HepG2 (cell line): Measurements from ENCODE around the gene TMEM182. TPM values are rescaled to one million over a fixed set of nuclear protein-coding genes. Genes with fewer than 3 reads are reported as not detected.

Experiments used
- ATAC-seq: fragments of 200-7000 bp; cut with Tn5 transposase; 3 replicates; pipeline ENCODE4 v1.9.1; 2020; ENCODE audit warnings: mild to moderate bottlenecking, moderate library complexity
- BruUV-seq: library from RNA; stranded (reverse); fragments of 400-500 nt; replicated peaks from 2 replicates; lab custom pipeline; 2021; lab: Mats Ljungman, UMichigan
- CTCF ChIA-PET: fragments of 300-600 bp; formaldehyde crosslinking; extraction: SDS; loops from one replicate; lab custom pipeline; 2021; ENCODE audit warnings: low total read pairs, inconsistent platforms, low intra/inter-chr PET ratio; lab: Yijun Ruan, JAX
- POLR2A ChIA-PET: fragments of 350-600 bp; sonication (Branson Sonifier 250); formaldehyde crosslinking; loops from one replicate; lab custom pipeline; 2020; ENCODE audit warnings: antibody characterized with exemption, inconsistent platforms; lab: Yijun Ruan, JAX
- DNase-seq: peaks from one replicate; pipeline ENCODE4 v3.0.0-alpha.2; 2015; ENCODE audit warnings: low spot score
- FAIRE-seq: peaks from 3 replicates; lab custom pipeline; 2011; peaks lifted over from hg19 to GRCh38; lab: Jason Lieb, UNC
- H2AFZ ChIP-seq: one replicate; pipeline ENCODE4 v1.6.1; 2011; ENCODE audit warnings: low read length, inconsistent platforms
- H3K27ac ChIP-seq: fragments of 300-600 bp; 3 replicates; pipeline ENCODE4 v1.8.0; 2011; ENCODE audit warnings: mixed run types, mild to moderate bottlenecking, mixed read lengths, low read length, inconsistent platforms; ENCODE audit not compliant: insufficient read depth; ENCODE audit errors: extremely low read length
- H3K27me3 ChIP-seq, 2 experiments: fragments of 200-600 bp in 1 of 2; 2 replicates in 1 of 2; 3 replicates in 1 of 2; pipeline versions ENCODE4 v1.6.0 to v1.8.0; 2011; ENCODE audit warnings: low read length in 2 of 2, mild to moderate bottlenecking in 2 of 2, moderate library complexity in 2 of 2, inconsistent platforms in 1 of 2; ENCODE audit not compliant: insufficient read depth in 2 of 2, control insufficient read depth in 1 of 2
- H3K36me3 ChIP-seq, 2 experiments: fragments of 200-600 bp in 1 of 2; replicated peaks in 1 of 2; 2 replicates in 1 of 2; 3 replicates in 1 of 2; pipeline versions ENCODE4 v1.5.1 to v1.8.0; 2011; ENCODE audit warnings: low read length in 2 of 2, inconsistent platforms in 1 of 2; ENCODE audit not compliant: insufficient read depth in 2 of 2, control insufficient read depth in 1 of 2
- H3K4me1 ChIP-seq: 2 replicates; pipeline ENCODE4 v1.5.1; 2012; ENCODE audit warnings: low read length, inconsistent platforms; ENCODE audit not compliant: insufficient read depth
- H3K4me2 ChIP-seq: 2 replicates; pipeline ENCODE4 v1.6.0; 2011; ENCODE audit warnings: low read depth, low read length, inconsistent platforms
- H3K4me3 ChIP-seq, 3 experiments: fragments of 200-600 bp in 1 of 3; sonication (generic), shearing (Covaris generic) in 1 of 3; replicated peaks in 1 of 3; 2 replicates each; pipeline ENCODE4 v1.5.1; 2011 to 2016; ENCODE audit warnings: low read length in 3 of 3, inconsistent platforms in 2 of 3, low read depth in 2 of 3, mild to moderate bottlenecking in 2 of 3, control low read depth in 1 of 3, mixed read lengths in 1 of 3; ENCODE audit not compliant: insufficient read depth in 1 of 3
- H3K79me2 ChIP-seq: one replicate; pipeline ENCODE4 v1.6.1; 2011; ENCODE audit warnings: low read length, inconsistent platforms; ENCODE audit not compliant: insufficient read depth
- H3K9ac ChIP-seq: 2 replicates; pipeline ENCODE4 v1.6.0; 2011; ENCODE audit warnings: mild to moderate bottlenecking, low read depth, low read length, inconsistent platforms; ENCODE audit not compliant: insufficient read depth
- H3K9me3 ChIP-seq: 2 replicates; pipeline ENCODE4 v1.5.1; 2012; ENCODE audit warnings: mild to moderate bottlenecking, low read length
- H4K20me1 ChIP-seq: 2 replicates; pipeline ENCODE4 v1.6.0; 2011; ENCODE audit warnings: inconsistent platforms, mild to moderate bottlenecking, low read length, moderate library complexity; ENCODE audit not compliant: insufficient read depth
- CEBPB ChIP-seq: IDR thresholded peaks from 2 replicates; pipeline ENCODE4 v1.6.1; 2011; ENCODE audit warnings: low read depth, low read length, improper control_type of control experiment, borderline replicate concordance
- MED8 ChIP-seq: sonication (generic); formaldehyde crosslinking; IDR thresholded peaks from 2 replicates; pipeline ENCODE4 v1.8.1; 2023; ENCODE audit warnings: mild to moderate bottlenecking, missing genetic modification reagents; ENCODE audit not compliant: insufficient replicate concordance
- RARA ChIP-seq: IDR thresholded peaks from 2 replicates; pipeline ENCODE4 v1.6.1; 2016; ENCODE audit warnings: missing genetic modification reagents, missing compliant biosample characterization
- REPIN1 ChIP-seq: sonication (generic); formaldehyde crosslinking; IDR thresholded peaks from 2 replicates; pipeline ENCODE4 v1.8.0; 2022; ENCODE audit warnings: missing genetic modification reagents, low read depth, mild to moderate bottlenecking, borderline replicate concordance
- YEATS2 ChIP-seq: sonication (generic); formaldehyde crosslinking; IDR thresholded peaks from 2 replicates; pipeline ENCODE4 v1.4.0; 2020; ENCODE audit warnings: missing genetic modification reagents, borderline replicate concordance
- ZEB1 ChIP-seq: IDR thresholded peaks from 2 replicates; pipeline ENCODE4 v1.6.1; 2012; ENCODE audit warnings: mild to moderate bottlenecking, low read depth, inconsistent platforms; ENCODE audit not compliant: insufficient replicate concordance
- ZFY ChIP-seq: sonication (generic); formaldehyde crosslinking; IDR thresholded peaks from 2 replicates; pipeline ENCODE4 v1.4.0; 2020; ENCODE audit warnings: missing genetic modification reagents
- ZNF143 ChIP-seq: sonication (generic); formaldehyde crosslinking; IDR thresholded peaks from 2 replicates; pipeline ENCODE4 v1.4.0; 2020; ENCODE audit warnings: missing genetic modification reagents
- ZNF430 ChIP-seq: sonication (generic); formaldehyde crosslinking; IDR thresholded peaks from 2 replicates; pipeline ENCODE4 v1.9.0; 2021; ENCODE audit warnings: mild to moderate bottlenecking, missing genetic modification reagents
- WGBS: methylation state at CpG from one replicate; pipeline ENCODE4 v1.1.6; 2017; ENCODE audit warnings: low lambda C conversion rate; 5-methylcytosine and 5-hydroxymethylcytosine counted together
- in situ Hi-C: cut with HindIII; loops from 2 replicates; pipeline ENCODE4 v1.10.0; 2017; ENCODE audit warnings: low pct_unique_long_range_greater_than_20kb; ENCODE audit not compliant: extremely low pct_ligation_motif_present
- intact Hi-C: fragments of 100-400 bp; cut with micrococcal nuclease; formaldehyde crosslinking; loops from one replicate; pipeline ENCODE4 v1.10.0; 2022; ENCODE audit not compliant: unreplicated experiment
- polyA plus RNA-seq, 8 experiments: library from polyadenylated mRNA; depleted of rRNA in 3 of 8; stranded (reverse) in 7 of 8; unstranded in 1 of 8; fragments of >200 nt; fragmentation: Illumina TruSeq in 4 of 8; extraction: Trizol in 4 of 8; gene quantifications; 2 replicates each; pipeline versions ENCODE4 v1.2.1 to v1.2.3, GENCODE V29; 2011 to 2016; ENCODE audit warnings: low read depth in 4 of 8, missing spikeins in 1 of 8, mixed read lengths in 1 of 8; ENCODE audit not compliant: insufficient read depth in 1 of 8
- total RNA-seq, 5 experiments: library from RNA; depleted of rRNA; stranded (reverse); fragments of >200 nt; fragmentation: Illumina TruSeq; extraction: Trizol; gene quantifications; 2 replicates each; pipeline ENCODE4 v1.2.3, GENCODE V29; 2016; ENCODE audit warnings: low read depth in 1 of 5
- TF ChIP-seq, protein P1 (sequence below): IDR thresholded peaks from 2 replicates; pipeline ENCODE4 v1.6.1; 2018; ENCODE audit warnings: missing genetic modification reagents
- TF ChIP-seq, protein P2 (sequence below): sonication (generic); formaldehyde crosslinking; IDR thresholded peaks from 2 replicates; pipeline ENCODE4 v1.4.0; 2020; ENCODE audit warnings: mild to moderate bottlenecking, missing genetic modification reagents
- TF ChIP-seq, protein P3 (sequence below): sonication (generic); formaldehyde crosslinking; IDR thresholded peaks from 2 replicates; pipeline ENCODE4 v1.4.0; 2020; ENCODE audit warnings: missing genetic modification reagents, borderline replicate concordance
- TF ChIP-seq, protein P4 (sequence below): sonication (generic); formaldehyde crosslinking; IDR thresholded peaks from 2 replicates; pipeline ENCODE4 v1.8.0; 2022; ENCODE audit warnings: low read depth, missing genetic modification reagents

Gene TMEM182
- total and polyA plus RNA-seq, 2 of the 13 experiments (the other 11 are each of a cell fraction or from before 2014, with no cell fraction given) = 8.7 to 8.9 TPM

DNA sequence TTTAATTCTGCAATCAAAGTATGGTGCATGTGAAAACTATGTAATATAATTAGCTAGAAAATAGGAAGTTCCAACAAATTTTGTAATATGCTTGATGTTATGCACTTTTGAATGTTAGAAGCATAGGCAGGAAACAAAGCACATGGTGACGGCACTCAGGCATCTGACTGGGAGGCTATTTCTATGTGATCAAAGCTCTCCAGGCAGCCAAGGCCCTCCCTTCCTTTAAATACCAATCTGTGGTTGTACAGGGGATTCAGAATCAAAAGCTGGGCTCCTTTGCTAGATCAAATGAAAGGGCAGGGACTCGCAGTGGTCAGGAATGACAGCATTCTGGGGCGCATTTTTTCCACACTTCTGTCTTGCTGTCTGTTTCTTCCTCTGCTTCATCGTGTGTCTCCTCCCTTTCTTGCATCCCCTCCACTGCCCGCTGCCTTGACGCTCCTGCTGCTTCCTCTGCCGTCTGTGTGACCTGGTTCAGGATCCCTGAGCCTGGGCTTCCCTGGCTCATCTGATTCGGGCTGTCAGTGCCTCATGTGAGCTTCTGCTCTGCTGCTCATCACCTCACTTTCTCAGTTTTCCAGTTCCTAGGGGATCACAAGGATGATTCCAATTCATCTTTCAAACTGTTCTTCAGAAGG, 30.9 kb downstream of the TMEM182 start (continued):
- TF ChIP-seq, protein P1, sequence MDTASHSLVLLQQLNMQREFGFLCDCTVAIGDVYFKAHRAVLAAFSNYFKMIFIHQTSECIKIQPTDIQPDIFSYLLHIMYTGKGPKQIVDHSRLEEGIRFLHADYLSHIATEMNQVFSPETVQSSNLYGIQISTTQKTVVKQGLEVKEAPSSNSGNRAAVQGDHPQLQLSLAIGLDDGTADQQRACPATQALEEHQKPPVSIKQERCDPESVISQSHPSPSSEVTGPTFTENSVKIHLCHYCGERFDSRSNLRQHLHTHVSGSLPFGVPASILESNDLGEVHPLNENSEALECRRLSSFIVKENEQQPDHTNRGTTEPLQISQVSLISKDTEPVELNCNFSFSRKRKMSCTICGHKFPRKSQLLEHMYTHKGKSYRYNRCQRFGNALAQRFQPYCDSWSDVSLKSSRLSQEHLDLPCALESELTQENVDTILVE (CRISPR knock-in tag) = no peak
- TF ChIP-seq, protein P2, sequence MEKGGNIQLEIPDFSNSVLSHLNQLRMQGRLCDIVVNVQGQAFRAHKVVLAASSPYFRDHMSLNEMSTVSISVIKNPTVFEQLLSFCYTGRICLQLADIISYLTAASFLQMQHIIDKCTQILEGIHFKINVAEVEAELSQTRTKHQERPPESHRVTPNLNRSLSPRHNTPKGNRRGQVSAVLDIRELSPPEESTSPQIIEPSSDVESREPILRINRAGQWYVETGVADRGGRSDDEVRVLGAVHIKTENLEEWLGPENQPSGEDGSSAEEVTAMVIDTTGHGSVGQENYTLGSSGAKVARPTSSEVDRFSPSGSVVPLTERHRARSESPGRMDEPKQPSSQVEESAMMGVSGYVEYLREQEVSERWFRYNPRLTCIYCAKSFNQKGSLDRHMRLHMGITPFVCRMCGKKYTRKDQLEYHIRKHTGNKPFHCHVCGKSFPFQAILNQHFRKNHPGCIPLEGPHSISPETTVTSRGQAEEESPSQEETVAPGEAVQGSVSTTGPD (CRISPR knock-in tag) = no peak
- TF ChIP-seq RARA (no peak), ZFY (CRISPR knock-in tag) (no peak), ZNF143 (CRISPR knock-in tag) (no peak), REPIN1 (CRISPR knock-in tag) (no peak)

DNA sequence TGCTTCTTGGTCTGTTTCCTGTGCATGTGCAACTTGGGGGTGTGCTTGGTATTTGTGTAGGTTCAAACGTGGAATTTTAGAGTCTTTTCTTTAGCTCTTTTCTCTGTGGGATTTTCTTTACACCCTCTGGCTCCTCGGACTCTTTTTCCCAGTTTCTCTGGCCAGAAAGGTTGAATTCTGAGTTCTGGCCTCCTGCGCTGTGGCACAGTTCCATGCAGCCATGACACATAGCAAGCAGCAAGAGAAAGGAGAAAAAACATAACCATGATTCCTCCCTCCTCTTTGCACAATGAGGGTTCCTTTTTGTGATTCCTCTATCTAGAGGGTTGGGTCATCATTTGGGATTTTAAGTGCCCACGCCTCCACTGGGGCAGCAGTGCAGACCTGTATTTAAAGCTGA, 33.8 kb downstream of the TMEM182 start:
- WGBS = 91% methylated on average over 4 of the region's 4 CpGs
- H3K4me1 ChIP-seq = peaks cover 23% of the 10 kb centered on the region
- no TSS peak for BruUV-seq
- H4K20me1 ChIP-seq = no peaks in the 10 kb centered on the region
- H3K4me2 ChIP-seq = no peak overlapping the region
- FAIRE-seq (no peak), ATAC-seq (no peak), DNase-seq (no peak)
- POLR2A ChIA-PET = no interaction called here
- H3K27me3 ChIP-seq = no peaks in the 10 kb centered on the region
- no peaks in the 10 kb centered on the region for H3K79me2 ChIP-seq
- in situ Hi-C loops = no loop called here
- H3K27ac ChIP-seq = no peak overlapping the region
- peaks cover 17% of the 10 kb centered on the region for H3K9me3 ChIP-seq
- CTCF ChIA-PET = no interaction called here
- H3K36me3 ChIP-seq = peaks cover 3 to 16% of the 10 kb centered on the region in 2 experiments; a peak in 4 of 5 replicates
- H3K4me3 ChIP-seq = no peak overlapping the region
- intact Hi-C loops = no loop called here
- H2AFZ ChIP-seq = no peak overlapping the region
- H3K9ac ChIP-seq = no peak overlapping the region
- TF ChIP-seq YEATS2 (no peak), REPIN1 (CRISPR knock-in tag) (no peak), ZEB1 (no peak), CEBPB (no peak), ZNF430 (CRISPR knock-in tag) (no peak), MED8 (no peak)
- TF ChIP-seq, protein P3, sequence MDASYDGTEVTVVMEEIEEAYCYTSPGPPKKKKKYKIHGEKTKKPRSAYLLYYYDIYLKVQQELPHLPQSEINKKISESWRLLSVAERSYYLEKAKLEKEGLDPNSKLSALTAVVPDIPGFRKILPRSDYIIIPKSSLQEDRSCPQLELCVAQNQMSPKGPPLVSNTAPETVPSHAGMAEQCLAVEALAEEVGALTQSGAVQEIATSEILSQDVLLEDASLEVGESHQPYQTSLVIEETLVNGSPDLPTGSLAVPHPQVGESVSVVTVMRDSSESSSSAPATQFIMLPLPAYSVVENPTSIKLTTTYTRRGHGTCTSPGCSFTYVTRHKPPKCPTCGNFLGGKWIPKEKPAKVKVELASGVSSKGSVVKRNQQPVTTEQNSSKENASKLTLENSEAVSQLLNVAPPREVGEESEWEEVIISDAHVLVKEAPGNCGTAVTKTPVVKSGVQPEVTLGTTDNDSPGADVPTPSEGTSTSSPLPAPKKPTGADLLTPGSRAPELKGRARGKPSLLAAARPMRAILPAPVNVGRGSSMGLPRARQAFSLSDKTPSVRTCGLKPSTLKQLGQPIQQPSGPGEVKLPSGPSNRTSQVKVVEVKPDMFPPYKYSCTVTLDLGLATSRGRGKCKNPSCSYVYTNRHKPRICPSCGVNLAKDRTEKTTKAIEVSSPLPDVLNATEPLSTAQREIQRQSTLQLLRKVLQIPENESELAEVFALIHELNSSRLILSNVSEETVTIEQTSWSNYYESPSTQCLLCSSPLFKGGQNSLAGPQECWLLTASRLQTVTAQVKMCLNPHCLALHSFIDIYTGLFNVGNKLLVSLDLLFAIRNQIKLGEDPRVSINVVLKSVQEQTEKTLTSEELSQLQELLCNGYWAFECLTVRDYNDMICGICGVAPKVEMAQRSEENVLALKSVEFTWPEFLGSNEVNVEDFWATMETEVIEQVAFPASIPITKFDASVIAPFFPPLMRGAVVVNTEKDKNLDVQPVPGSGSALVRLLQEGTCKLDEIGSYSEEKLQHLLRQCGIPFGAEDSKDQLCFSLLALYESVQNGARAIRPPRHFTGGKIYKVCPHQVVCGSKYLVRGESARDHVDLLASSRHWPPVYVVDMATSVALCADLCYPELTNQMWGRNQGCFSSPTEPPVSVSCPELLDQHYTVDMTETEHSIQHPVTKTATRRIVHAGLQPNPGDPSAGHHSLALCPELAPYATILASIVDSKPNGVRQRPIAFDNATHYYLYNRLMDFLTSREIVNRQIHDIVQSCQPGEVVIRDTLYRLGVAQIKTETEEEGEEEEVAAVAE = no peak
- TF ChIP-seq, protein P4, sequence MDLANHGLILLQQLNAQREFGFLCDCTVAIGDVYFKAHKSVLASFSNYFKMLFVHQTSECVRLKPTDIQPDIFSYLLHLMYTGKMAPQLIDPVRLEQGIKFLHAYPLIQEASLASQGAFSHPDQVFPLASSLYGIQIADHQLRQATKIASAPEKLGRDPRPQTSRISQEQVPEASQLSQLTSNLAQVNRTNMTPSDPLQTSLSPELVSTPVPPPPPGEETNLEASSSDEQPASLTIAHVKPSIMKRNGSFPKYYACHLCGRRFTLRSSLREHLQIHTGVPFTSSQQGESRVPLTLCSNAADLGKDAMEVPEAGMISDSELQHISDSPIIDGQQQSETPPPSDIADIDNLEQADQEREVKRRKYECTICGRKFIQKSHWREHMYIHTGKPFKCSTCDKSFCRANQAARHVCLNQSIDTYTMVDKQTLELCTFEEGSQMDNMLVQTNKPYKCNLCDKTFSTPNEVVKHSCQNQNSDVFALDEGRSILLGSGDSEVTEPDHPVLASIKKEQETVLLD (CRISPR knock-in tag) = no peak
